HG03342 (cell line): ENCODE data around the gene THRA.

ENCODE experiments used
- ATAC-seq: cut with Tn5 transposase; IDR thresholded peaks from one replicate; pipeline ENCODE4 v1.9.1; 2021; ENCODE audit warnings: mild to moderate bottlenecking, moderate library complexity; ENCODE audit not compliant: unreplicated experiment

THRA gene

DNA sequence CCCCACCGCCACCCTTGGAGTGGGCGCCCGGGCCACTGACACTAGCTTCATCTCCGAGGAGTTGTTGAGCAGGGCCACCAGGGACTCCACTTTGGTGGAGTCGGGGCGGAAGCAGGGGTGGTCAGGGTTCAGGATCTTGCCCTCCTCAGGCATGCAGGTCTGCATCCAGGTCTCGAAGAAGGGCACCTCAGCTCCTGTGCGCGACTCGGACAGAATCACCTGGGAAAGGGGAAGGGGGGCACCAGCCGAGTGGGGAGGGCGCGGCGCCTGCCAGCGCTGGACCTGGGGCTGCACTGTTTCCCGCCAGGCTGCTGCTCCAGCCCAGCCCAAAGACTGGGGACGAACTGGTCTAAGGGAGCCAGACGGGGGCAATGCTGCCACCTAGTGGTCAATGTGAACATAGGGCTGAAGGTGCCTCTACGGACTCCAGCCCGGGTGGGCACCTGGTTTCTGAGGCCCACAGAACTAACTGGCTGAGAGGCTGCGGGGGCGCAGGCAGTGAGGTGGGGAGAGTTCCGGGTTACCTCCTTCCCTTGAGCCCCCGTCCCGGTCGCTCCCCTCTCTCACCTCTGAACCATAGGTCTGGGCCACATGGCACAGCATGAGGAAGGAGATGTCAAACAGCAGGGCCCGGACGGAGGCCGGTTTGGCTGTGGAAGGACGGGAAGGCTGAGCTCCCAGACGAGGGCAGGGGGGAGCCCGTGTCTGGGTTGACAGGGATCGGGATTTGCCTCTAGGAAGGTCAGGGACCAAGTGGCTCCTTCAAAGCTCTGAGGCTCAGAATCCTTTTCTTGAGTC is 35.8 kb upstream of the THRA start:
- ATAC-seq = no peak

DNA sequence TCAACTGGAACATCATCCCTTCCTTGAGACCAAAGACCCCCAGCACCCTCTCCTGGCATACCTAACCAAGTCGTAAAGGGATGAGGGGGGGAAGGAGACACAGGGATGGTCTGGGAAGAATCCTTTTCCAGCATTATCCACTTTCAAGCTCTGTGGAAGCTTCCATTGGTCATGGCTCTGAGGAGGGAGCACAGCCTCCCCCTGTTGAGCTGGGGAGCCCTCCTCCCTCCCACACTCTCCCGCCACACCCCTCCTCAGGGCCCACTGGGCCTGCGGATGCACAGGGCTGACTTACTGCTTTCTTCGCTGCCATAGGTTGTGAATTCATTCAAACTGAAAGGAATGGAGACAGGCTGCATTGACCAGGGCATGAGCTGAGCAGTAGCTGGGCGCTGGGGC is 35.2 kb upstream of the THRA start:
- no peak for ATAC-seq

DNA sequence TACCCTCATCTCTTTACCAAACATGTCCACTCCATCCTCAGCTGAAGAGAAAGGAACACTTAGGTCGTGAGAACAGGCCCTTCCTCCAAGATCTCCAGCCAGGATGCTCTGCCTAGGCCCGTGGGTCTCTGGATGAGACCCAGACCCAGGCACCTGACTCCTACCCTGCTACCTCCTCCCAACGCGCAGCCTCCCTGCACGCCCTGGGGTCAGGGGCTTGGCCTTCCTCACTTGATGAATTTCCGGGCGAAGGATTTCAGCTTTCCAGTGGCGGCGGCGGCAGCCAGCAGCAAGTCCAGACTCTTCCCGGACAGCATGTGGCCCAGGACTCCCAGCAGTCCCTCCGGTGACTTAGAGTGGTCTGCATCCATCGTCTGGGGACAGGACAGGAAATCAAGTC is 34.2 kb upstream of the THRA start:
- no peak for ATAC-seq

DNA sequence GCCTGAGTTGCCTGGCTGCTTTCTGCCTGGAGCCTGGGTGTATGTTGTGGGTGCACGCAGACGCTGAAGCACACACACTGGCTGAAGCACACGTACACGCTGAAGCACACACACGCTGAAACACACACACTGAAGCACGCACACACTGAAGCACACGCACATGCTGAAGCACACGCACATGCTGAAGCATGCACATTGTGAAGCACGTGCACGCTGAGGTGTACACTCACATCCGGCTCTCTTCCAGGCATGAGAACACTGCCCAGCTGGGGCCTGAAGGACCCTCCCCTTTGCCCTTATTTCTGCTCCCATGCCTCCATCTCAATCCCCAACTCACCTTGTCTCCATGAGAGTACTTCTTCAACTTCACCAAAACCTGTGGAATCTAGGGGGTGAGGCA is 31.1 kb upstream of the THRA start:
- ATAC-seq = no peak

DNA sequence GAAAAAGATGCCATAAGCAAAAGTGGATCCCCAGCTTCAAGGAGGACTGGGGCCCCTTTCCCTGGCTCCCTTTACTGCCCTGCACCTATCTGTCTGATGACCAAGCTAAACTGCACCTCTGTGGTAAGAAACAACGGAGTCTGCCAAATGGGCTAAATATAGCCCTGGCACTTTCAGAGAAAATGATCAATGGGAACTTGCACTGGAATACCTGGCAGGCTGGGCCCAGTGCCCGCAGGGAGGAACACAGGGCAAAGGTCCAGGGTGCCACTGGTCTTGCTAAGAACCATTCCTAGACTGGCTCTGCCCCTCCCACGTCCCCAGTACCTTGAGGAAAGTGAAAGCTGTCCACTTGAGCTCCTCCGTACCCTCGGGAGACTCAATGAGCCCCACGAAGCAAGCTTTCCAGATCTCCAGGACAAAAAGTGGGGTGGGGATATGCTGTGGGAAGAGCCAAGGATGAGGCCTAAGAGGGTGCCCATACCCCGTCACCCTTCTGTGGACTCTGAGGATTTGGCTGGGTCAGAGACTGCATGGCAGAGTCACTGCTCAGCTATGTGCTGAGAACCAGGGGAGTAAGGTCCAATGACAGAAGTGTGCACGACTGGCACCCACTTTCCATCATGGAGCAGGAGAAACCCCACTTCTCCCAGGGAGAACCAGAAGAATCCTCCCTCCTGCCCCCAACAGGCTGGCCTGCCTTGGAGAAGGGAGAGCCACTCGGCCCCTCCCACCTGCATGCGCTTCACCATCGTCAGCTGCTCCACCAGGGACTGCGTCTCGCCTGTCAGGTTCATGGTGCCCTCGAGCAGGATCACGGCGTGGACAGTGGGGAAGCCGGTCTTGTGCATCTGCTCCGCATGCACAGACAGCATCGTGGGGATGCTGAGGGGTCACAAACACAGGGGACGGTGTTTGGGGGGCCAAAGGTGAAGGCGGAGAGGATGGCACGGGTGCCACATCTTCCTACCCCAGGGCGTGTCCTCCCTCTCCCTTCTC is 30.1 kb upstream of the THRA start:
- no peak for ATAC-seq

DNA sequence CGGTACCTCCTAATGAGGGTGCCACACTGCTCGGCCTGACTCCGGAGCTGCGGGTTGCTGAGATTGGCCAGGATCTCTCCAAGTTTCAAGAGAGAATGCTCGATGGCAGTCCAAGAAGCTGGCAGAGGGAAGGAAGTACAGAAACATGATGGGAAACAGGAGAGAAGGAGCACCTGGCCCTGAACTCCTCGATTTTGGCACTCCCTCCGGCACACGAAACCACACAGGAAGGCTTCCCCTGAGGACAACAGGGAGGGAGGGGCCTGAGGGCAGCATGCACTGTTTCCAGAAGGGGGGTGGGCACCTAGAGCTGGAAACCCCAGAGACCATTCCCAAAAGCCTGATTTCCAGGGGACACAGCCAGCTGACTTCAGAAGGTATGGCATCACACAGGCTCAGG is 29.4 kb upstream of the THRA start:
- no peak for ATAC-seq

DNA sequence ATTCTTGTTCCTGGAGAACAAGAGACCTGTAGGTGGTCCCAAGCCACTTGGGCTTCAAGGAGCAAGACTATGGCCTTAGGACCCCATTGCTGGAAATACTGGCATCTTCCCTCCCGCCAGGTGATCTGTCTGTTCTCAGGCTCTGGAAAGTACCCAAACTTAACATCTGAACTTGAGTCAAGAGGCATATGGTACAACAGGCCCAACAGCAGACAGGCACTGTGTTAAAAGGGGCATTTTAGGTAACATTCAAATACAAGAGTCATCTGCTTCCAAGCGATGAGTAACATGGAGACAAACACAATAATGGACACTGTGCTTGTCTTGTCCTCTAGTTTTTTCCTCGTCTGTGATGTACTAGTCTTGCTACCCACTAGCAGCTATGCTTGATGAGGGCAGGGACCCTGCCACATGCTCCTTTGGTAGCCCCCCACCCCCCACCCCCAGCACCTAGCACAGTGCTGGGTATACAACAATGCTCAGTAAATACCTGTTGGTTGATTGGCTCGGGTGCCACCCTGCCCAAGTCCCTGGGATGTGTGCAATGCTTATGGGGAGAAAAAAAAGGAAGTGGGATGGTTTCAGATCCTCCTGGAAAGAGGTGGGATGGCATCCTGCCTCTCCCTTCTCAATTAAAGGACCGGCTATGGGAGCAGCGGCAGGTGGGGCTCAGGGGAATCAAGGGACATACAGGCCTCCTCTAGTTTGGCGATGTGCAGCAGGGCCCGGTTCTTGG is 28.2 kb upstream of the THRA start:
- ATAC-seq = no peak

DNA sequence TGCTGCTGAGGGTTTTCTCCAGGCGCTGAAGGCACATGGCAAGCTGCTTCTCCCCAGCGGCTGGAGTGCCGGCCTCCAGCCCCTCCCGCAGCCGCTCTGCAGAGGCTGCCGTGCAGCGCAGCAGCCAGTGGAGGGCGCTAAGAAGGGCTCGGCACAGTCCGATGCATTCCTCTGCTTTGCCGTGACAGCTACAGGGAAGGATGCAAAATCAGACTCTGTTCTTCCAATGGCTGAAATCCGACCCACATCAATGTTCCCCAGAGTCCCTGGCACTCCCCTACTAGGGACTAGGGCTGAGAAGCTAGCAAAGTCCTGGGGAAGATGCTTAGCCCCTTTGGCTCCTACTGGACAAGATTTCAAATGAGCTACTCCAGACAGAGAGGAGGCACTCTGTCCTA is 27.6 kb upstream of the THRA start:
- no peak for ATAC-seq

DNA sequence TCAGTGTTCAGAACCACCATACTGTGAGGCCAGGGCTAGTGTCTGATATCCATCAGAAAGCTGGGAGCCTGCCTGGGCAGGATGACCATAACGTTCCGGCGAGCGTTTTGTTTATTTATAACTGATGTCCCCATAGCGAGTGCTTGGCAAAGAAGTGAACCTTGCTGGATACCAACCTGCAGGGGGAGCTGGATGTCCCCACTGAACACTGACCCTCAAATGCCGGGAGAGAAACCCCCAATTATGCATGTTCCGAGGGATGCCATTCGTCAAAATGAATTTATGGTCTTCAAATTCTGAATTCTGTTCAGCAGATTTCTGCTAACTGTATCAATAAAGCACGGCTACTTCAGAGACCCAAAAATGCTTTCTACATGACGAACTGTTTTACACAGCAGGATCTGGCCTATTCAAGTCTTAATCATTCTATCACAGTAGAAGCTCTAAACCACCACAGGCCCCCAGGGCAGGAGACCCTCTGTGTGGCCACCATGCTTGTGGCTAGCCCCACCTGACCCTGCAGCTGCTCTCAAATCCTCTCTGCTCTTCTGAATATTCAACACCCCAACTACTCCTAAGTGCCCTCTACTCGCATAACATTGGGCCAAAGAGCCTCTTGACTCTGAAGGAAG is 23.8 kb upstream of the THRA start:
- ATAC-seq = no peak

DNA sequence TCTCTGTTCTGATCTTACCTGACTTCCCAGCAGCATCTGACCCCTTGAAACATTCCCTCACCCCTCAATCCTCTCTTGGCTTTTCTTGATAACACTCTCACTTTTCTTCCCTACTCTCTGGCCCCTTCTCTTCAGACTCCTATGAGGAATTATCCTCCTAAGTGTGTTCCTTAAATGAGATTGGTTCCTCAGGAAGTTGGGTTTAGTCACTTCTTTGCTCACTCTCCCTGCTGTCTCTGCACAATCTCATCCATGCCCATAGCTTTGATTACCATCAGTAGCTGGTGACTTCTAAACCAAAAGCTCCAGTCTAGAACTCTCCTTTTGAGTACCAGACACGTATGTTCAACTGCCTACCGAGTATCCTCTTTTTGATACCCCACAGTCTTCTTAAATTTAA is 21.6 kb upstream of the THRA start:
- ATAC-seq = no peak

DNA sequence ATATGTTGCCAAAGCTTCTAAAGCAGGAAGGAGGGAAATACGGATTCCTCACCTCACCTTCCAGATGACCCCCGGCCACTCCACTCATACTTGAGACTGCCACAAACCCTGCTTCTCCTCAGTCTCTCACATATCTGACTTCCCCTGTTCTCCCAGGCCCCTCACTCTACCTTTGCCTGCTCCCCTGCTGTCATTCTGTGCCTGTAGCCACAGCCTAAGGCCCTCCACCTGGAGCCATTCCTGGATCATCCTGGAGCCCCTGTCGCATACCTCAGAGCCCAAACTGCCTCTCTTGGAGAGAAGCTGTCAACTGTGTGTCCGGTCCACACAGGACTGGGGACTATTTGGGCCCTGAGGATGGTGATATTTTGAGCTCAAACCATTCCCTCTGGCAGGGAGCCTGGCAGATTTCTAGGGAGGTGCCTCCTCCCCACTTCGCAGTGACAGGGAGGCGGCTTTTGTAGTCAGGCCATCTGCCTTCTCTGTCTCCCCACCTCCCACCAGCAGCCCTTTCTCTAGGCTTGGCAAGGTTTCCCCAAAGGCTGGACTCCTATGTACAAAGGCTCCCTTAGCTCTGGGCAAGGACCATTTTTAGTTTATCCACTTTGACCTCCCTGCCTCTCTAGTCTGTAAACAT is 6.3 kb upstream of the THRA start:
- ATAC-seq = no peak

DNA sequence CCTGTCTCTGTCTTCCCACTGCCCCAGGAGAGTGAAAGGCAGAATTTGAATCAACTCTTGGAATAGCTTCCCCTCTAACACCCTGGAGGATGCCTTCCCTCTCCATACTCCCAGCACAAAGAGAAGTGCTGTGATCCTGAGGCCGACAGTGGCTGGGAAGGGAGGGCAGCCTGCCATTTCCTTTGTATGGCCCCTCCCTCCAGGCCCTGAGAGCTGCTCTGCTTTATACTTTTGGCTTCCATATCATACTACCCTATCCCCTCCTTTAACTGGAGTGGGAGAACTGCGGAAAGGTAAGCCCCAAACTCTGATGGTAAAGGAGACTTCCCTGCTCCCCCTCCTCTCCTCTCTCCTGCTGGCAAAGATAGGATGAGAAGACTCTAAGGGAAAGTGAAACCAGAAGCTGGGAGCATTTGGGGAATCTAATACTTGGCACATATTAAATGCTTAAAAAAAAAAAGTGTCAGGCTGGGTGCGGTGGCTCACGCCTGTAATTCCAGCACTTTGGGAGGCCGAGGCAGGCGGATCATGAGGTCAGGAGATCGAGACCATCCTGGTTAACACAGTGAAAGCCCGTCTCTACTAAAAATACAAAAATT is 4.5 kb upstream of the THRA start:
- ATAC-seq = no peak

DNA sequence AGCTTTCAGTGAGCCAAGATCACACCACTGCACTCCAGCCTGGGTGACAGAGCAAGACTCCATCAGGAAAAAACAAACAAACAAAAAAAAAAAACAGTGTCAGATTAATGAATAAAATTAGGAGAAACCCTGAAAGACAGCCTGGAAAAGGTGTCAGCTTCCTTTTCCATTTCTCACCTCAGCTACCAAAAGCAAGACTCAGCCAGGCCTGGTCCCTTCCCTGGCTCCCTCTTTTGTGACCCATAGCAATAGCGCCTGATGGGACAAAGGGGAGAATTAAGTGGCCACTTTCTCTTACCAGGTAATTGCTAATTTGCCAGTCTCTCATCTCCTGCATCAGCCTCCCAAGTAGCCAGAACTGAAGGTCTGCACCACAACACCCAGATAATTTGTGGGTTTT is 3.9 kb upstream of the THRA start:
- ATAC-seq = no peak

DNA sequence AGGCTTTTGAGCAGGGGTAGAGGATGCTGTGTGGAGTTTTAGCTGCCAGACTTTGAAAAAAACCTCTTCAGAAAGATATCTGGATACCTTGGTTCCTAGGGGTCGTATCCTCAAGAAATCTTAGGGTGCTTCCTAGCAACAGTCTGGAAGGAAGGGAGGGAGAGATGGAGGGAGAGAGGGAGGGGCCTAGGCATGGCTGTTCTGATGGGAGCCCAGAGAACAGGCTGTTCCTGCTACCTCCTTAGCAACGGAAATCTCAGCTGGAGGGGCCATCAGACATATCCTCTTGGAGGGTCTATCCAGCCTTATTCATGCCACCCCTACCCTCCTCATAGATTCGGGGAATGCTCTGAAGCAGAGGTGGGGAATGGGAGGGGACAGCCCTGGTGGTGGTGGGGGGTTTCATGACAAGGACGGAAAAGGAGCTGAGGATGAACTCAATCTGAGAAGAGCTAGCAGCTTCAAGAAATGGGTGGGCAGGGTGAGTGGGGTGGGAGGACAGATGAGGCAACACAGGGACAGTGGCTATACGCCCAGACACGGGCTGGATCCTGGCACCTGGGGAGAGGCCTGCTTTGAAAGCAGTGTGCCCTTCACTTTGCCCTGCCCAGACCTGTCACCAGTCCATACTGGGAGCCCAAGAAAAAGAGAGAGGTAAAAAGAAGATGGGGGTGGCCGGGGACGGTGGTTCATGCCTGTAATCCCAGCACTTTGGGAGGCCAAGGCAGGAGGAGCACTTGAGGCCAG is 2.9 kb upstream of the THRA start:
- no peak for ATAC-seq

DNA sequence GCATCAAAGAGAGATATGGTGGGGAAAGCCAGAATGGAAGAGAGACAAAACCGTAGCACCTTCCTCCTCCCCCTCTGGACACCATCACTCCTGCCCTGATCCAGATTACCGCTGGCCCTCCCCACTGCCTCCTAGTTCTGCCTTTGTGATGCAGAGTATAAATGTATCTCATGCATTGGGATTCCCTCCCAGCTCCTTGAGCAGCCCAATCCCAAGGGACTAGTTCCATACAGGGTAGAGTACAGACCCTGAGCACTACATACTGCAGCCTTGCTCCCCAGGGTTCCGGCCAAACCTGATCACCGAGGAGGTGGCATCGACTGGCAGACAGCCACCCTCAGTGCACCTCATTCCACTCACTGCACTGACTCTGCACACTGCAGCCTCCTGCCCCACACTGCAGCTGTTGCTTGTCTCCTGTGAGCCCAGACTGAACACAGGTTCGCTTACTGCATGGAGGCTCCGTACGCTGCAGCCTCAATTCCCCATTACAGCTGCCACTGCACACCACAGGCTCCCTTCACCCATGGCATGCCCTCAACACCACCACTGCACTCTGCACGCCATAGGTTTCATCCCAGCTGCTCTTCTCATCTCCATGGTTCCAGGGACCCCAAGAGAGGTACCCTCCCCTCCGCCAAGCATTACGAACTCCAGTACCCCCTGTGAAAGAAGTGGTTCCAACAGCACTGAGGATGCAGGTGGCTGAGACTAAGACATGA is 1.7 kb upstream of the THRA start:
- no peak for ATAC-seq

DNA sequence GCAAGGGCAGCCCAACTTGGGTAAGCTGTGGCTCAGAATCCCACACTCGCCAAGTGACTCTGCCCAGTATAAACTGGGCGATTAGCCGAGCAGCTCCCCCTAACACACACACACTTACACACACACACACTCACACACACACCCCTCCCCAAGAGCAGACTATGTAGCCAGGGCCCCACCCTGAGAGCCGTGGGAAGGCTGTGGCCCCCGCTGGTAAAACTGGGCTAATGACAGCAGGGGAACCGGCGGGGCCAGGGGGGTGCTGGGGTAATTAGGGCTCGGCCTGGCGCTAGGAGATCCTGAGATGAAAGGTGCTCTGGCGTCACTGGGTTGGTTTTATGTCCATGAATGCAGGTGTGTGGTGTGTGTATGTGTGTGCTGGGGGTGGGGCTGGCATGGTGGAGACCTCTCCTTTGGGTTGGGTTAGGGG is 1.1 kb upstream of the THRA start:
- ATAC-seq = no peak

DNA sequence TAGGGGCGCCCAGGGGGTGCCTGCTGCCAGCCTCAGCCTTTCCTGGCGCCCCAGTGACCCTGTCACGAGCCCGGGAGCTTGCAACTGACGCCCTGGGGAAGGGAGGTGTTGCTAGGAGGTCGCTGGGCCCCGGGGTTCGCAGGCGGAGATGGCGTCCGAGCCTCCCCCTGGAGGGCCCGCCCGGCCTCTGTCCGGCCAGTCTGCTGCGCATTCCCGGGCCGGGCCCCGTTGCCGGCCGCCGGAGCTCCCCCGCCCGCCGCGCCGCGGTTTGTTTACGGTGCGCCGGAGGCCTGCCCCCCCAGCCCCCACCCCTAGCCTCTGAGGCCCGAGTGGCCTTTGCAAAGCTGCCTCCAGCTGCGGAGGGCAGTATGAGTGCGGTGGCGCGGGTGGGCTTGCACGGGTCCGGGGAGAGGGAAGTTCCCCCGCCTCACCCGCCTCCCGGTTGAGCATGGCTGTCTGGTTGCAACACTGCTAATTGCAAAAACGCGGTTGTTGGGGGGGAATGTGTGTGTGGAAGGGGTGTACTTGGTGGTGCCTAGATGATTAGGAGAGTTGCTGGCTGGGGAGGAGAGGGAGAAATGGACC is 514 bp downstream of the THRA start:
- ATAC-seq = no peak

DNA sequence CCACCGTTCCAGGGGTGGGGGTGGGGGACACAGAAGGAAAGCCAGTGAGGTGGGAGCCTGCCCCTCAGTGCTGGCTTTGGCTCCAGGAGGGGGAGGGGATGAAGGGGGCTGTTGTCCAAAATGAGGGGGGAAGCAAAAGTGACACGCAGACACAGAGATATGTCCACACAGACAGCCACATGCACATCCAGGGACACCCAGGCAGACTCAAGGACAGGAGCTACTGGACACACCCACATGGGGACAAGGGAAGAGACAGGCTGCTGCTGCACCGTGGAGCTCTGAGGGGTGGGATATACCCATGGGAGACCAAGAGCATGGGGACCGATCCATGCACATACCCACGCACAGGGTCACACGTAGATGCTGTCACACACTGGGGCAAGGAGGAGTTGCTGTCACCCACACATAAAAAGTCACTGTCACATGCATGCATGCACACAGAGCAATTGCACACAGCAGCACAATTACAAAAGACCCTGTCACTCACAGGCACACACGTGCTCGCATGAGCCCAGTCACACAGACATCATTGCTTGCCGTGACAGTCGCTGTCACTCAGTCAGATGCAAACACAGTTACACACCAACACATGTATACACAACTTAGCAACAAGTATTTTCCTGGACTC is 1.3 kb downstream of the THRA start:
- ATAC-seq = no peak
